Left lung (tissue), 10 donors: ENCODE results near the gene ZNF213. TPM values are rescaled to one million over a fixed set of nuclear protein-coding genes. Genes with fewer than 3 reads are reported as not detected.

Experiments
- ATAC-seq: fragments of 200-7000 bp; cut with Tn5 transposase; one replicate; pipeline ENCODE4 v1.9.1; 2020; ENCODE audit warnings: moderate library complexity
- DNase-seq, 4 donors: peaks; one replicate each; pipeline ENCODE4 v3.0.0-alpha.2; 2013 to 2020
- H3K27ac ChIP-seq, 2 donors: fragments of 200-600 bp; sonication (generic) in 1 of 2; one replicate each; pipeline versions ENCODE4 v1.5.0 to v1.8.0; 2020 to 2021
- H3K27me3 ChIP-seq, 2 donors: fragments of 200-600 bp; sonication (generic) in 1 of 2; one replicate each; pipeline versions ENCODE4 v1.5.0 to v1.8.0; 2020 to 2021
- H3K36me3 ChIP-seq, 2 donors: fragments of 200-600 bp; sonication (generic) in 1 of 2; one replicate each; pipeline versions ENCODE4 v1.5.0 to v1.8.0; 2020 to 2021
- H3K4me1 ChIP-seq, 2 donors: fragments of 200-600 bp; one replicate each; pipeline ENCODE4 v1.8.0; 2021
- H3K4me3 ChIP-seq, 2 donors: fragments of 200-600 bp; sonication (generic) in 1 of 2; one replicate each; pipeline versions ENCODE4 v1.5.0 to v1.8.0; 2020 to 2021; ENCODE audit warnings: mild to moderate bottlenecking in 1 of 2
- H3K9me3 ChIP-seq, 2 donors: fragments of 200-600 bp; sonication (generic) in 1 of 2; one replicate each; pipeline versions ENCODE4 v1.5.0 to v1.8.0; 2020 to 2021
- CTCF ChIP-seq, 2 donors: fragments of 200-600 bp; sonication (generic) in 1 of 2; IDR thresholded peaks; one replicate each; pipeline versions ENCODE4 v1.5.0 to v1.8.0; 2021; ENCODE audit warnings: antibody characterized with exemption in 2 of 2
- intact Hi-C, 2 donors: fragments of 100-400 bp; cut with DNase I; formaldehyde crosslinking; loops; one replicate each; pipeline versions ENCODE4 v1.11.2 to v1.14.2; 2022
- polyA plus RNA-seq, 6 donors: library from polyadenylated mRNA; unstranded; fragments of 120-200 nt; gene quantifications; one replicate each; pipeline ENCODE4 v1.2.1, GENCODE V29; 2013; ENCODE audit not compliant: insufficient read length in 6 of 6
- total RNA-seq, 2 donors: library from RNA; stranded (reverse); fragmentation: NEBNext Ultra II Directional; extraction: Animal tissue kit (Norgen Biotek cat#: 25700); gene quantifications; one replicate each; pipeline ENCODE4 v1.2.1, GENCODE V29; 2021
- donor health status: DM: no; HTN: yes; CAD: no.
- donor health status: DM: no; HTN: no; CAD: no.

ZNF213 gene
- total and polyA plus RNA-seq, 8 donors = 8.4 to 17.8 (median 13.0) TPM

GRCh38 chr16:3142770-3143169 is 7.9 kb downstream of the ZNF213 start:
- Histone ChIP-seq H3K4me3 (no peak overlapping the region), H3K4me1 (no peaks in the 10 kb centered on the region), H3K9me3 (no peaks in the 10 kb centered on the region), H3K27me3 (no peaks in the 10 kb centered on the region), H3K36me3 (peaks cover 0 to 52% of the 10 kb centered on the region in 2 donors), H3K27ac (no peak overlapping the region)
- ATAC-seq (no peak), DNase-seq (peak in 1 of 4 donors; percentile 49)
- TF ChIP-seq CTCF (IDR thresholded peaks at IDR 0.05) = no peak
- intact Hi-C loops = no loop called here

GRCh38 chr16:3143189-3143588 is 8.4 kb downstream of the ZNF213 start:
- Histone ChIP-seq H3K4me3 (no peak overlapping the region), H3K27me3 (no peaks in the 10 kb centered on the region), H3K36me3 (peaks cover 0 to 47% of the 10 kb centered on the region in 2 donors), H3K9me3 (no peaks in the 10 kb centered on the region), H3K27ac (no peak overlapping the region), H3K4me1 (no peaks in the 10 kb centered on the region)
- peak in 1 of 4 donors; percentile 49 for DNase-seq
- TF ChIP-seq CTCF (IDR thresholded peaks at IDR 0.05) = no peak
- ATAC-seq = no peak
- intact Hi-C loops = no loop called here

- peaks cover 0 to 42% of the 10 kb centered on the region in 2 donors for H3K36me3 ChIP-seq
- intact Hi-C loops = no loop called here
- peak in 1 of 4 donors; percentile 62 for DNase-seq
- no peaks in the 10 kb centered on the region for H3K9me3 ChIP-seq
- no peak for TF ChIP-seq CTCF (IDR thresholded peaks at IDR 0.05)
- no peaks in the 10 kb centered on the region for H3K4me1 ChIP-seq
- no peak overlapping the region for H3K27ac ChIP-seq
- no peak for ATAC-seq
- H3K27me3 ChIP-seq = no peaks in the 10 kb centered on the region
- no peak overlapping the region for H3K4me3 ChIP-seq
These were observed 8.9 kb downstream of the ZNF213 start for GRCh38 chr16:3143598-3144320.

GRCh38 chr16:3144321-3144983 is 9.6 kb downstream of the ZNF213 start:
- no peak overlapping the region for H3K4me3 ChIP-seq
- H3K9me3 ChIP-seq = no peaks in the 10 kb centered on the region
- ATAC-seq (no peak), DNase-seq (peak in 1 of 4 donors; percentile 48)
- TF ChIP-seq CTCF (IDR thresholded peaks at IDR 0.05) = no peak
- peaks cover 0 to 5% of the 10 kb centered on the region in 2 donors for H3K4me1 ChIP-seq
- H3K36me3 ChIP-seq = peaks cover 0 to 35% of the 10 kb centered on the region in 2 donors
- intact Hi-C loops = no loop called here
- H3K27ac ChIP-seq = no peak overlapping the region
- no peaks in the 10 kb centered on the region for H3K27me3 ChIP-seq

- Histone ChIP-seq H3K27ac (no peak overlapping the region), H3K36me3 (peaks cover 0 to 28% of the 10 kb centered on the region in 2 donors), H3K4me3 (no peak overlapping the region), H3K4me1 (peaks cover 0 to 12% of the 10 kb centered on the region in 2 donors), H3K27me3 (no peaks in the 10 kb centered on the region), H3K9me3 (no peaks in the 10 kb centered on the region)
- DNase-seq (peak in 1 of 4 donors; percentile 69), ATAC-seq (no peak)
- intact Hi-C loops = no loop called here
- TF ChIP-seq CTCF (IDR thresholded peaks at IDR 0.05) = no peak
These were observed 10.3 kb downstream of the ZNF213 start for GRCh38 chr16:3145151-3145550.
